Measurements from ENCODE around the gene GSTK1. TPM values are rescaled to one million over a fixed set of nuclear protein-coding genes. Genes with fewer than 3 reads are reported as not detected.

GSTK1 gene
- total RNA-seq, 2 experiments from 2014 or later = 163 to 171 TPM

- ATAC-seq = no peak
- Mint-ChIP-seq H3K9me3 (peaks cover 3% of the 10 kb centered on the region), H3K27ac (no peak overlapping the region), H3K27me3 (no peaks in the 10 kb centered on the region), H3K4me1 (ENCODE audit: low read depth) (peaks cover 47% of the 10 kb centered on the region), H3K36me3 (ENCODE audit: low read depth) (peaks cover 64% of the 10 kb centered on the region), H3K4me3 (no peak overlapping the region)
- TF ChIP-seq CTCF (IDR thresholded peaks at IDR 0.05) = no peak
- CTCF ChIA-PET = interaction anchor here (0.7 to 4.9 kb wide), 6 partner anchors 8 to 84 kb away, joined by 3 to 39 read pairs (median 4); no protein-coding TSS in a partner anchor
- POLR2A ChIA-PET = interaction anchor here (0.6 to 2.1 kb wide), 7 partner anchors 12 to 104 kb away, joined by 3 to 9 read pairs (median 4); no protein-coding TSS in a partner anchor
- DNase-seq = no peak
- intact Hi-C loops (cut with micrococcal nuclease) = no loop called here
These were observed 45.4 kb downstream of the GSTK1 start for GRCh38 chr7:143308632-143309031.

DNA sequence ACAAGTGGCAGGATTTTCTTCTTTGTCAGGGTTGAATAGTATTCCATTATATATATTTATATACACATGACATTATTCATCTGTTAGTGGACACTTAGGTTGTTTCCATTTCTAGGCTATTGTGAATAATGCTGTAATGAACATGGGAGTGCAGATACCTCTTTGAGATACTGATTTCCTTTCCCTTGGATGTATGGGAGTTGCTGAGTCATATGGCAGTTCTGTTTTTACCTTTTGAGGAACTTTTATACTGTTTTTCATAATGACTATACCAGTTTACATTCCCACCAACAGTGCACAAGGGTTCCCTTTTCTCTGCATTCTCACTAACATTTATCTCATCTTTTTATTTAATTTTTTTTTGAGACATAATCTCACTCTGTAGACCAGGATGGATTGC, 50.9 kb downstream of the GSTK1 start:
- H3K9me3 Mint-ChIP-seq = peaks cover 3% of the 10 kb centered on the region
- ATAC-seq (no peak), DNase-seq (no peak)
- H3K4me1 Mint-ChIP-seq (ENCODE audit: low read depth) = peaks cover 12% of the 10 kb centered on the region
- CTCF ChIA-PET = no interaction called here
- H3K4me3 Mint-ChIP-seq = no peak overlapping the region
- no peaks in the 10 kb centered on the region for H3K27me3 Mint-ChIP-seq
- no peak for TF ChIP-seq CTCF (IDR thresholded peaks at IDR 0.05)
- H3K36me3 Mint-ChIP-seq (ENCODE audit: low read depth) = peaks cover 16% of the 10 kb centered on the region
- POLR2A ChIA-PET = no interaction called here
- no peak overlapping the region for H3K27ac Mint-ChIP-seq
- intact Hi-C loops (cut with micrococcal nuclease) = no loop called here

GRCh38 chr7:143315776-143316175, 52.5 kb downstream of the GSTK1 start, which contains the start of gene CLCN1:
Gene CLCN1 (plus strand): TSS chr7:143316111. CDS start chr7:143316213, 102 bp downstream.
- Mint-ChIP-seq H3K36me3 (ENCODE audit: low read depth) (no peaks in the 10 kb centered on the region), H3K27me3 (no peaks in the 10 kb centered on the region), H3K9me3 (no peaks in the 10 kb centered on the region), H3K27ac (no peak within 1 kb of the TSS), H3K4me3 (no peak within 1 kb of the TSS), H3K4me1 (ENCODE audit: low read depth) (peaks cover 2% of the 10 kb centered on the region)
- ChIA-PET CTCF (interaction anchor here (0.6 to 1.3 kb wide), 3 partner anchors 11 to 101 kb away, joined by 3 to 5 read pairs (median 4); no protein-coding TSS in a partner anchor), POLR2A (no interaction called here)
- TF ChIP-seq CTCF (IDR thresholded peaks at IDR 0.05) = no peak
- intact Hi-C loops (cut with micrococcal nuclease) = no loop called here
- DNase-seq (no peak), ATAC-seq (no peak)

DNA sequence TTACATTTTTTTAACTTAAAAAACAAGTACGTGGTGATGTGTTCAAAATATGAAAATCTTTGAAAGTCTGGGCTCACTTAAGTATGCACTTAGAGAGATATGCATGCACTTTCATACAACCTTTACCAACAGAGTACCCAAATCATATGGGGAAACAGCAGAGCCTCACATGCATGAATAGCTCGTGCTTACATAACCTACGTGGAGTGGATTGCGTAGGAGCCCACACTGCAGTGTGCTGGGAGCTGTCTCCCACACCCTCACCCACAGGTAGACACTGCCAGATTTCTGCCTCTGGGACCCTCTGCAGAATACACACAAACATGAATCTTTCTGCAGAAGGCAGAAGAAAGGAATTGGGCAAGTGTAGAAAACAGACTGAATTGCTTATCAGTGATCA, 53.3 kb downstream of the GSTK1 start:
- DNase-seq (no peak), ATAC-seq (no peak)
- H3K36me3 Mint-ChIP-seq (ENCODE audit: low read depth) = no peaks in the 10 kb centered on the region
- ChIA-PET CTCF (interaction anchor here (0.6 to 0.9 kb wide), 2 partner anchors 10 to 100 kb away, joined by 3 to 5 read pairs; no protein-coding TSS in a partner anchor), POLR2A (interaction anchor here (1.4 kb wide), 1 partner anchor 10 kb away, joined by 3 read pairs; no protein-coding TSS in a partner anchor)
- intact Hi-C loops (cut with micrococcal nuclease) = no loop called here
- no peak for TF ChIP-seq CTCF (IDR thresholded peaks at IDR 0.05)
- H3K27me3 Mint-ChIP-seq = no peaks in the 10 kb centered on the region
- H3K27ac Mint-ChIP-seq = no peak overlapping the region
- no peaks in the 10 kb centered on the region for H3K9me3 Mint-ChIP-seq
- H3K4me3 Mint-ChIP-seq = no peak overlapping the region
- H3K4me1 Mint-ChIP-seq (ENCODE audit: low read depth) = no peaks in the 10 kb centered on the region

GRCh38 chr7:143318661-143319060, 55.4 kb downstream of the GSTK1 start:
- ATAC-seq = no peak

More at GRCh38 chr7:143318661-143319060, 55.4 kb downstream of the GSTK1 start:
- Mint-ChIP-seq H3K4me1 (ENCODE audit: low read depth) (no peaks in the 10 kb centered on the region), H3K9me3 (no peaks in the 10 kb centered on the region), H3K27me3 (no peaks in the 10 kb centered on the region), H3K27ac (no peak overlapping the region), H3K36me3 (ENCODE audit: low read depth) (no peaks in the 10 kb centered on the region), H3K4me3 (no peak overlapping the region)
- DNase-seq = no peak
- TF ChIP-seq CTCF (IDR thresholded peaks at IDR 0.05) = no peak
- CTCF ChIA-PET = interaction anchor here (1.1 to 1.5 kb wide), 2 partner anchors 13 to 78 kb away, joined by 3 read pairs; no protein-coding TSS in a partner anchor
- POLR2A ChIA-PET = no interaction called here
- intact Hi-C loops (cut with micrococcal nuclease) = no loop called here

Other genes starting within 250 kb of the GSTK1 start
- not detected for gene OR9A2, start 236.3 kb upstream of the GSTK1 start, total RNA-seq
- gene OR6V1, start 211.1 kb upstream of the GSTK1 start, total RNA-seq = not detected
- gene PIP, start 131.4 kb upstream of the GSTK1 start, total RNA-seq = not detected
- not detected for gene TAS2R39, start 80.0 kb upstream of the GSTK1 start, total RNA-seq
- gene TAS2R40, start 41.4 kb upstream of the GSTK1 start, total RNA-seq = not detected
- gene TMEM139, start 21.5 kb downstream of the GSTK1 start, total RNA-seq = 1 to 10 TPM; 1.6 to 2.0 TPM
- gene CASP2, start 24.9 kb downstream of the GSTK1 start, total RNA-seq = 10 to 100 TPM; 79.6 to 80.9 TPM
- under 1 TPM in 1 of 2 experiments, not detected in 1; 0.09 TPM for gene CLCN1, start 52.7 kb downstream of the GSTK1 start, total RNA-seq
- 1 to 10 TPM; 2.7 to 2.9 TPM for gene FAM131B, start 99.3 kb downstream of the GSTK1 start, total RNA-seq
- gene ZYX, start 117.9 kb downstream of the GSTK1 start, total RNA-seq = 100 to 1,000 TPM; 111 to 120 TPM
- 1 to 10 TPM; 2.4 to 2.8 TPM for gene EPHA1, start 145.4 kb downstream of the GSTK1 start, total RNA-seq
- not detected for gene TAS2R60, start 180.0 kb downstream of the GSTK1 start, total RNA-seq
- gene TAS2R41, start 214.4 kb downstream of the GSTK1 start, total RNA-seq = not detected

All from activated CD8-positive, alpha-beta T cell treated with anti-CD3 and anti-CD28 coated beads for 36 hours (primary cell).